HepG2 (cell line): Measurements from ENCODE around the gene MED23. TPM values are rescaled to one million over a fixed set of nuclear protein-coding genes. Genes with fewer than 3 reads are reported as not detected.

Experiments
- AKAP8 ChIP-seq: sonication (generic); formaldehyde crosslinking; IDR thresholded peaks from 2 replicates; pipeline ENCODE4 v1.5.1; 2020; ENCODE audit warnings: mild to moderate bottlenecking, missing genetic modification reagents
- CEBPB ChIP-seq: IDR thresholded peaks from 2 replicates; pipeline ENCODE4 v1.6.1; 2011; ENCODE audit warnings: low read depth, low read length, improper control_type of control experiment, borderline replicate concordance
- CEBPG ChIP-seq: IDR thresholded peaks from 2 replicates; pipeline ENCODE4 v1.6.1; 2016
- CREB3 ChIP-seq: sonication (generic); formaldehyde crosslinking; IDR thresholded peaks from 2 replicates; pipeline ENCODE4 v1.5.0; 2020; ENCODE audit warnings: missing genetic modification reagents
- EED ChIP-seq: sonication (generic); formaldehyde crosslinking; IDR thresholded peaks from 2 replicates; pipeline ENCODE4 v1.5.0; 2020; ENCODE audit warnings: mild to moderate bottlenecking, missing genetic modification reagents
- KAT8 ChIP-seq: IDR thresholded peaks from 2 replicates; pipeline ENCODE4 v1.6.1; 2016; ENCODE audit warnings: missing genetic modification reagents, missing compliant biosample characterization
- MATR3 ChIP-seq: sonication (generic); formaldehyde crosslinking; IDR thresholded peaks from 2 replicates; pipeline ENCODE4 v1.4.0; 2020; ENCODE audit warnings: missing genetic modification reagents
- NR2F1 ChIP-seq, 2 experiments: fragments of 450-650 bp in 1 of 2; formaldehyde crosslinking in 1 of 2; IDR thresholded peaks; 2 replicates each; pipeline versions ENCODE4 v1.5.0 to v1.6.1; 2016 to 2020; ENCODE audit warnings: mild to moderate bottlenecking in 1 of 2, missing compliant biosample characterization in 1 of 2, missing genetic modification reagents in 1 of 2, moderate library complexity in 1 of 2
- SETDB1 ChIP-seq: sonication (generic); formaldehyde crosslinking; IDR thresholded peaks from 2 replicates; pipeline ENCODE4 v1.5.1; 2020; ENCODE audit warnings: missing genetic modification reagents, mild to moderate bottlenecking, borderline replicate concordance
- SOX6 ChIP-seq, 2 experiments: fragments of 450-650 bp in 1 of 2; sonication (generic) in 1 of 2; formaldehyde crosslinking in 1 of 2; IDR thresholded peaks; 2 replicates each; pipeline versions ENCODE4 v1.4.0 to v1.6.1; 2017 to 2020; ENCODE audit warnings: antibody characterized with exemption in 1 of 2, mild to moderate bottlenecking in 1 of 2, missing genetic modification reagents in 1 of 2
- TRIM24 ChIP-seq: sonication (generic); formaldehyde crosslinking; IDR thresholded peaks from 2 replicates; pipeline ENCODE4 v1.8.0; 2022; ENCODE audit warnings: mild to moderate bottlenecking, missing genetic modification reagents
- ZBTB38 ChIP-seq: sonication (generic); formaldehyde crosslinking; IDR thresholded peaks from 2 replicates; pipeline ENCODE4 v1.5.1; 2020; ENCODE audit warnings: mild to moderate bottlenecking, missing genetic modification reagents
- ZBTB39 ChIP-seq: sonication (generic); formaldehyde crosslinking; IDR thresholded peaks from 2 replicates; pipeline ENCODE4 v1.5.0; 2020; ENCODE audit warnings: missing genetic modification reagents
- ZBTB7B ChIP-seq: sonication (generic); formaldehyde crosslinking; IDR thresholded peaks from 2 replicates; pipeline ENCODE4 v1.4.0; 2020; ENCODE audit warnings: missing genetic modification reagents
- ZHX1 ChIP-seq: sonication (generic); formaldehyde crosslinking; IDR thresholded peaks from 2 replicates; pipeline ENCODE4 v1.8.1; 2022; ENCODE audit warnings: low read depth, mild to moderate bottlenecking, missing genetic modification reagents
- ZNF30 ChIP-seq: sonication (generic); formaldehyde crosslinking; IDR thresholded peaks from 2 replicates; pipeline ENCODE4 v1.5.0; 2020; ENCODE audit warnings: mild to moderate bottlenecking, missing genetic modification reagents
- ZNF441 ChIP-seq: sonication (generic); formaldehyde crosslinking; IDR thresholded peaks from 2 replicates; pipeline ENCODE4 v1.7.0; 2021; ENCODE audit warnings: missing genetic modification reagents, borderline replicate concordance
- polyA plus RNA-seq, 8 experiments: library from polyadenylated mRNA; depleted of rRNA in 3 of 8; stranded (reverse) in 7 of 8; unstranded in 1 of 8; fragments of >200 nt; fragmentation: Illumina TruSeq in 4 of 8; extraction: Trizol in 4 of 8; gene quantifications; 2 replicates each; pipeline versions ENCODE4 v1.2.1 to v1.2.3, GENCODE V29; 2011 to 2016; ENCODE audit warnings: low read depth in 4 of 8, missing spikeins in 1 of 8, mixed read lengths in 1 of 8; ENCODE audit not compliant: insufficient read depth in 1 of 8
- total RNA-seq, 5 experiments: library from RNA; depleted of rRNA; stranded (reverse); fragments of >200 nt; fragmentation: Illumina TruSeq; extraction: Trizol; gene quantifications; 2 replicates each; pipeline ENCODE4 v1.2.3, GENCODE V29; 2016; ENCODE audit warnings: low read depth in 1 of 5
- TF ChIP-seq, protein P1 (sequence below): IDR thresholded peaks from 2 replicates; pipeline ENCODE4 v1.4.0; 2020; ENCODE audit warnings: mild to moderate bottlenecking, missing genetic modification reagents
- TF ChIP-seq, protein P2 (sequence below): IDR thresholded peaks from 2 replicates; pipeline ENCODE4 v1.6.1; 2018; ENCODE audit warnings: missing genetic modification reagents, mild to moderate bottlenecking, missing compliant biosample characterization

Gene MED23
- total and polyA plus RNA-seq, 2 of the 13 experiments (the other 11 are each of a cell fraction or from before 2014, with no cell fraction given) = 34.9 to 50.5 TPM

GRCh38 chr6:131631625-131632289 lies 3.7 kb upstream of the MED23 start (continued):
- TF ChIP-seq MATR3 (CRISPR knock-in tag) (no peak), KAT8 (CRISPR knock-in tag) (no peak), EED (CRISPR knock-in tag) (no peak), CREB3 (CRISPR knock-in tag) (no peak), ZHX1 (CRISPR knock-in tag) (peak; percentile 18; the same call in 1 of the 2 replicates), ZNF441 (CRISPR knock-in tag) (0 out of 2 replicates have a peak, but pooled peaks have one; percentile 3), ZBTB39 (CRISPR knock-in tag) (no peak), SETDB1 (no peak), AKAP8 (CRISPR knock-in tag) (no peak), ZBTB7B (CRISPR knock-in tag) (no peak), ZBTB38 (CRISPR knock-in tag) (no peak), TRIM24 (CRISPR knock-in tag) (no peak), ZNF30 (CRISPR knock-in tag) (no peak), NR2F1 (CRISPR knock-in tag; IDR thresholded peaks at IDR 0.05) (no peak), SOX6 (IDR thresholded peaks at IDR 0.05) (no peak), SOX6 (CRISPR knock-in tag; IDR thresholded peaks at IDR 0.05) (peak; percentile 69), CEBPG (CRISPR knock-in tag) (peak; percentile 55), CEBPB (peak; percentile 8; the same call in 1 of the 2 replicates)
- TF ChIP-seq, protein P1, sequence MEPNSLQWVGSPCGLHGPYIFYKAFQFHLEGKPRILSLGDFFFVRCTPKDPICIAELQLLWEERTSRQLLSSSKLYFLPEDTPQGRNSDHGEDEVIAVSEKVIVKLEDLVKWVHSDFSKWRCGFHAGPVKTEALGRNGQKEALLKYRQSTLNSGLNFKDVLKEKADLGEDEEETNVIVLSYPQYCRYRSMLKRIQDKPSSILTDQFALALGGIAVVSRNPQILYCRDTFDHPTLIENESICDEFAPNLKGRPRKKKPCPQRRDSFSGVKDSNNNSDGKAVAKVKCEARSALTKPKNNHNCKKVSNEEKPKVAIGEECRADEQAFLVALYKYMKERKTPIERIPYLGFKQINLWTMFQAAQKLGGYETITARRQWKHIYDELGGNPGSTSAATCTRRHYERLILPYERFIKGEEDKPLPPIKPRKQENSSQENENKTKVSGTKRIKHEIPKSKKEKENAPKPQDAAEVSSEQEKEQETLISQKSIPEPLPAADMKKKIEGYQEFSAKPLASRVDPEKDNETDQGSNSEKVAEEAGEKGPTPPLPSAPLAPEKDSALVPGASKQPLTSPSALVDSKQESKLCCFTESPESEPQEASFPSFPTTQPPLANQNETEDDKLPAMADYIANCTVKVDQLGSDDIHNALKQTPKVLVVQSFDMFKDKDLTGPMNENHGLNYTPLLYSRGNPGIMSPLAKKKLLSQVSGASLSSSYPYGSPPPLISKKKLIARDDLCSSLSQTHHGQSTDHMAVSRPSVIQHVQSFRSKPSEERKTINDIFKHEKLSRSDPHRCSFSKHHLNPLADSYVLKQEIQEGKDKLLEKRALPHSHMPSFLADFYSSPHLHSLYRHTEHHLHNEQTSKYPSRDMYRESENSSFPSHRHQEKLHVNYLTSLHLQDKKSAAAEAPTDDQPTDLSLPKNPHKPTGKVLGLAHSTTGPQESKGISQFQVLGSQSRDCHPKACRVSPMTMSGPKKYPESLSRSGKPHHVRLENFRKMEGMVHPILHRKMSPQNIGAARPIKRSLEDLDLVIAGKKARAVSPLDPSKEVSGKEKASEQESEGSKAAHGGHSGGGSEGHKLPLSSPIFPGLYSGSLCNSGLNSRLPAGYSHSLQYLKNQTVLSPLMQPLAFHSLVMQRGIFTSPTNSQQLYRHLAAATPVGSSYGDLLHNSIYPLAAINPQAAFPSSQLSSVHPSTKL = 0 out of 2 replicates have a peak, but pooled peaks have one; percentile 28
- TF ChIP-seq, protein P2, sequence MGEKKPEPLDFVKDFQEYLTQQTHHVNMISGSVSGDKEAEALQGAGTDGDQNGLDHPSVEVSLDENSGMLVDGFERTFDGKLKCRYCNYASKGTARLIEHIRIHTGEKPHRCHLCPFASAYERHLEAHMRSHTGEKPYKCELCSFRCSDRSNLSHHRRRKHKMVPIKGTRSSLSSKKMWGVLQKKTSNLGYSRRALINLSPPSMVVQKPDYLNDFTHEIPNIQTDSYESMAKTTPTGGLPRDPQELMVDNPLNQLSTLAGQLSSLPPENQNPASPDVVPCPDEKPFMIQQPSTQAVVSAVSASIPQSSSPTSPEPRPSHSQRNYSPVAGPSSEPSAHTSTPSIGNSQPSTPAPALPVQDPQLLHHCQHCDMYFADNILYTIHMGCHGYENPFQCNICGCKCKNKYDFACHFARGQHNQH = 0 out of 2 replicates have a peak, but pooled peaks have one; percentile 34
